Frontal cortex (tissue), 4 donors: Measurements from ENCODE around the gene PRKAA2. TPM values are rescaled to one million over a fixed set of nuclear protein-coding genes. Genes with fewer than 3 reads are reported as not detected.

Source experiments
- DNase-seq, 2 donors: peaks; one replicate each; pipeline ENCODE4 v3.0.0; 2012; ENCODE audit warnings: low spot score in 2 of 2
- FAIRE-seq: peaks from 2 replicates; lab custom pipeline; 2012; peaks lifted over from hg19 to GRCh38; lab: Jason Lieb, UNC
- small RNA-seq: library from RNA; depleted of rRNA; stranded (forward); fragments of <200 nt; gene quantifications from one replicate; pipeline ENCODE3, GENCODE V24; 2014
- total RNA-seq: library from RNA; depleted of rRNA; stranded (reverse); fragments of >200 nt; gene quantifications from one replicate; pipeline ENCODE4 v1.2.3, GENCODE V29; 2014
- donor health status: control.
- donor health status: control.
- donor health status: control.

Gene PRKAA2
- total RNA-seq, 1 donor from 2014 or later = 44.4 TPM

- no peak for DNase-seq
- no peak for FAIRE-seq
Measured at GRCh38 chr1:56709995-56710394, 64.9 kb downstream of the PRKAA2 start.

- no peak for FAIRE-seq
- DNase-seq = no peak
Measured at GRCh38 chr1:56710646-56711045, 65.5 kb downstream of the PRKAA2 start.

GRCh38 chr1:56712150-56712549 lies 67.0 kb downstream of the PRKAA2 start:
- no peak for FAIRE-seq
- no peak for DNase-seq

GRCh38 chr1:56713112-56713511 lies 68.0 kb downstream of the PRKAA2 start:
- no peak for FAIRE-seq
- DNase-seq = no peak

GRCh38 chr1:56715156-56715555 lies 70.0 kb downstream of the PRKAA2 start:
- DNase-seq (no peak), FAIRE-seq (no peak)

GRCh38 chr1:56719171-56719570 lies 74.1 kb downstream of the PRKAA2 start:
- no peak for DNase-seq
- no peak for FAIRE-seq

GRCh38 chr1:56726706-56727105 lies 81.6 kb downstream of the PRKAA2 start:
- FAIRE-seq (no peak), DNase-seq (no peak)

- DNase-seq = no peak
- FAIRE-seq = no peak
Measured at GRCh38 chr1:56728964-56729363, 83.8 kb downstream of the PRKAA2 start.

GRCh38 chr1:56745231-56745630 lies 100.1 kb downstream of the PRKAA2 start:
- FAIRE-seq = no peak

GRCh38 chr1:56754708-56755479 lies 109.8 kb downstream of the PRKAA2 start:
- FAIRE-seq (no peak), DNase-seq (no peak)

More at GRCh38 chr1:56745231-56745630, 100.1 kb downstream of the PRKAA2 start:
- no peak for DNase-seq

- FAIRE-seq (no peak), DNase-seq (no peak)
Measured at GRCh38 chr1:56755911-56756310, 110.8 kb downstream of the PRKAA2 start.

GRCh38 chr1:56758135-56758534 lies 113.0 kb downstream of the PRKAA2 start:
- DNase-seq = no peak
- no peak for FAIRE-seq

GRCh38 chr1:56758794-56759193 lies 113.7 kb downstream of the PRKAA2 start:
- no peak for DNase-seq
- no peak for FAIRE-seq

Small RNAs within 50 kb of the gene (small RNA-seq; reads per million reads assigned to genes)
- not detected for gene AC099789.1

Other genes starting within 250 kb of the PRKAA2 start
- 28.1 TPM for gene PLPP3, start 65.8 kb upstream of the PRKAA2 start, total RNA-seq
- under 0.01 TPM for gene FYB2, start 174.1 kb downstream of the PRKAA2 start, total RNA-seq
- gene C8A, start 209.5 kb downstream of the PRKAA2 start, total RNA-seq = not detected